Adrenal gland (tissue), 5 donors: ENCODE measurements around the gene MAD1L1.

Experiments
- POLR2A ChIP-seq, 2 donors: fragments of 450-650 bp; IDR thresholded peaks; one replicate each; pipeline ENCODE4 v1.6.1; 2017; ENCODE audit warnings: antibody characterized with exemption in 2 of 2, mild to moderate bottlenecking in 2 of 2, moderate library complexity in 1 of 2
- TF ChIP-seq, protein P1 (sequence below), 6 experiments: fragments of 450-650 bp in 4 of 6; fragments of 200-600 bp in 2 of 6; sonication (generic) in 1 of 6; IDR thresholded peaks; 1 replicate in 5 of 6; 2 replicates in 1 of 6; pipeline versions ENCODE4 v1.5.1 to v1.8.0; 2016 to 2021; ENCODE audit warnings: antibody characterized with exemption in 6 of 6, mild to moderate bottlenecking in 2 of 6, moderate library complexity in 1 of 6
- donor health status: DM: no; HTN: no; CAD: no.

DNA sequence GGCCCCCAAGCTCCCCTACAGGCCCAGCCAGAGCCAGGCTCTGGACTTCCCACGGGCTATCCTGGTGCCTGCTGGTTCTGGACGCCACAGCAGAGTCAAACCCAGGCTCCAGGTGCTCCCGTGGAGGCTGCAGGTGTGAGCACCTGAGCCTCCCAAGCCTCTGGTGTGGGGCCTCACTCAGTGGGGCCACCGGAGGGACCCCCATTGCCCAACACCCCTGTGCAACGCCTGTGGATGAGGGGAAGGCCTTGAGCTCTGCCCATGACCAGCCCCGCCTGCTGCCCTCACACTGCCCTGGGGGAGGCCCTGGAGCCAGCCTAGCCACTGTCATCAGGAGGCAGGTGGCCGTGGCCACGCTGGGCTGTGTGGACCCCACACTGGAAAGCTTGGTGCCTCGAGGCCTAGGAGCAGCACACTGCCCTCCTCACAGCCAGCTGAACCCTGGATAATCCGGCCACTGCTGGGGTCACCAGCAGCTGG, 229.3 kb downstream of the MAD1L1 start:
- TF ChIP-seq, protein P1, sequence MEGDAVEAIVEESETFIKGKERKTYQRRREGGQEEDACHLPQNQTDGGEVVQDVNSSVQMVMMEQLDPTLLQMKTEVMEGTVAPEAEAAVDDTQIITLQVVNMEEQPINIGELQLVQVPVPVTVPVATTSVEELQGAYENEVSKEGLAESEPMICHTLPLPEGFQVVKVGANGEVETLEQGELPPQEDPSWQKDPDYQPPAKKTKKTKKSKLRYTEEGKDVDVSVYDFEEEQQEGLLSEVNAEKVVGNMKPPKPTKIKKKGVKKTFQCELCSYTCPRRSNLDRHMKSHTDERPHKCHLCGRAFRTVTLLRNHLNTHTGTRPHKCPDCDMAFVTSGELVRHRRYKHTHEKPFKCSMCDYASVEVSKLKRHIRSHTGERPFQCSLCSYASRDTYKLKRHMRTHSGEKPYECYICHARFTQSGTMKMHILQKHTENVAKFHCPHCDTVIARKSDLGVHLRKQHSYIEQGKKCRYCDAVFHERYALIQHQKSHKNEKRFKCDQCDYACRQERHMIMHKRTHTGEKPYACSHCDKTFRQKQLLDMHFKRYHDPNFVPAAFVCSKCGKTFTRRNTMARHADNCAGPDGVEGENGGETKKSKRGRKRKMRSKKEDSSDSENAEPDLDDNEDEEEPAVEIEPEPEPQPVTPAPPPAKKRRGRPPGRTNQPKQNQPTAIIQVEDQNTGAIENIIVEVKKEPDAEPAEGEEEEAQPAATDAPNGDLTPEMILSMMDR (IDR thresholded peaks at IDR 0.05): no peak
- TF ChIP-seq POLR2A (IDR thresholded peaks at IDR 0.05): no peak
